Hematopoietic multipotent progenitor cell treated with erythropoietin and hydrocortisone succinate and interleukin-3 and kit ligand, for 4 days (in vitro differentiated cells): ENCODE data around the gene DSCAM.
"Not testable (repeated sequence)": the region's sequence is repeated elsewhere in the genome, so short reads cannot be mapped to it uniquely, and the experiment has no call there.

Experiments
- DNase-seq: peaks from one replicate; pipeline ENCODE4 v3.0.0-alpha.2; 2015

The DSCAM gene

DNA sequence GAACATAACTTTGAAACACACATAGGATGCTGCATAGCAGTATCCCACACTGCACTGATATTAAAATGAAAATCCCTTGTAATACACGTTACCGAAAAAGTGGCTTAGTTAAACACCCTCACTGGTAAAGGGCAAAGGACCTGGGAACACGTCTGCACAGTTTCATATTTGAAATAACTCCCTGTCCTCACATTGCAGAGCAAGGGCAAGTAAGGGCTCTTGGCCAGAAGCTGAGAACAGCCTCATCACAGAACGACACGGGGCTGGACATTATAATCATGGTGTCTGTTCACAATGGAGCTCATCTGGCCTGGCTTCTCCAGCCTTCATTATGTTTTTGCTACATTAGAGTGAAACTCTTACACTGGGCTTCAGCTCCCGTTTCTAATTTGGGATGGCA lies 772.8 kb downstream of the DSCAM start:
- DNase-seq: no peak

DNA sequence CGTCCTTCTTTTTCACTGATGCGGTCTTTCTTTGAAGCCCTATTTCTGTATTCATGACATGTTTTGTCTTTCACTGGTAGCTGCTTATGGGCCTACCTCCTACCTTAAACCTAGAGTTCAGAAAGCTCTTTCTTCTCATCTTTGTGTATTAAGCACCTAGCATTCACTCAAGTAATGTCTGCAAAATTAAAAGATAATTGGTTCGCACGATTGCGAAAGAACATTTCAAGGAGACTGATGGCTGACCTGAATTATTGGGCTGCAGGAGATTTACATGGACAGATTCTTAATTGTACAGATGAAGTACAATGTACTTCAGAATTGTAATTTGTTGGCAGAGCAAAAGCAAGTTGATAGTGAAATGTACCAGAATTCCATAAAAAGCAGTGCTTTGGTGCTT lies 773.3 kb downstream of the DSCAM start:
- DNase-seq: no peak

DNA sequence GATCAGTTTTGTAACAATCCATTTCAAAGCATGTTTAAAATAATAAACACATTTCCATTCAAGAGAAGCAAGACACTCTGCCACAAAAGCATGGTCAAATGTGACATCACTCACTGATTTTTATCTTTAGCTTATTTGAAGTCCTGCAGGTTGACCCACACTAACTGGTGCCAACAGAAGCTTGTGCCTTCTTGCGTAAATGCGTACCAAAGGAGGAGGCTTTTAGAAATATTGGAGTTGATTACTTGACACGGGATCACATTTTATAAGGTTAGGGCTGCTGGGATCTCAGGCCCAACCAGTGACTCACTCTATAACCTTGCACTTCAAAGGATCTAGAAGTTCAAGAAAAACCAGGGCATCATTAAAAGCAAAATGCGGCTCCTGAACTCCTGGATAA lies 776.1 kb downstream of the DSCAM start:
- no peak for DNase-seq

DNA sequence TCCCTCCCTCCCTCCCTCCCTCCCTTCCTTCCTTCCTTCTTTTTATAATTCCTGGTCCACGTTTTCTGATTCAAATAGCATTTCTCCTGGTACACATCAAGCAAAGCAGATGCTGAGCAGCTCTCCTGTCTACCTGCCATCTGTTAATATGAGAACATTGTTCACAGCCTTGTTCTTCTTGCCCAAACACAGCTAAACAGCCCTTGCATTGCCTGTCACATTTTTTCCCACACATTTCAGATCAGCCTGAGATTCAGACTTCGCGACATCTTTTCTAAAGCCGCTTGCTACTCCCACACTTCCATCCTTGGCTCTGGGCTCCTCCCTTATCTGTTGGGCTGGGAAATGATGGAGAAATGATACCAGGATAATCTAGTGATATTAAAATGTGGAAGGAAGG lies 779.2 kb downstream of the DSCAM start:
- DNase-seq: no peak

DNA sequence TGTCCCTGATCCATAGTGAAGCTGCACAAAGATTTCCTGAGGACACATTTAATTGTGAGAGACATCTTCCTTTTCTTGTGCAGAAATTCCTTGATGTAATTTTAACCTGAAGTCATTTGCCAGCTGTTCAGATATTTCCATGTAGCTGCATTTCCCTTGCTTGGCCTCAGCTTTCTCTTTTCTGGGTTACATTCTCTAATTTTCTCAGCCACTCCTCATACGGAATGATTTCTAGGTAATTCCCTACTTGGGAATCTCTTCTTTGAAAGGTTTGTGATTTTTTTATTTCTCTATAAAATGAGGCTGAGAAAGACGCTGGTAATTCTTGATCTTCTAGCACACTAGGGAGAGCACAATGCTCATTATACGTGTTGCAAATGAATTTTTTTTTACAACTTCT lies 780.7 kb downstream of the DSCAM start:
- DNase-seq: no peak

DNA sequence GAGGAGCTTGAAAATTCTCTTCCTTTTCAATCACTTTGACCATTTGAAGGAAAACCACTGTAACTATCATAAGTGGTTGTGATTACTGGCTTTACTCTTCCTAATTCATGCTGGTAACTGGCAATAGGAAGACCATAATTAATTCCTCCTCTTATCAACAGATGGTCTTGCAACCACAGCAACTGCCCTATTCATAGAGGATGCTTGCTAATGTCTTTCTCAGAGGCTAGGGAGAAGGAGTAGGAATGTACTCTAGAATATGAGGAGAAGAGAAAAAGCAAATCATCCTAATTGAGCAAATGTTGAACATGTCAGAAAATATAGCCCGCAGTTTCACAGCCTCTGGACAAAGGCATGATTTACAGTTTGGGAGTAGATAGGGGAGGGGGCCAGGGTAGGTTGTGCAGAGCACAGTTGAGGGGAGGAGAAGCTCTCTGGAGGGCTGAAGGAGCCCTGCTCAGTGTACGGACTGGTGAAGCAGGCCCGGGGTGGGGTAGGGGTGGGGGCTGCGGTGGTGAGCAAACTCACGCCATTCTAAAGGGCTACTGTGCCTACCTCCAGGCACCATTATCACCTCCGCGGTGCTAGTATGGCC lies 786.8 kb downstream of the DSCAM start:
- DNase-seq: no peak

DNA sequence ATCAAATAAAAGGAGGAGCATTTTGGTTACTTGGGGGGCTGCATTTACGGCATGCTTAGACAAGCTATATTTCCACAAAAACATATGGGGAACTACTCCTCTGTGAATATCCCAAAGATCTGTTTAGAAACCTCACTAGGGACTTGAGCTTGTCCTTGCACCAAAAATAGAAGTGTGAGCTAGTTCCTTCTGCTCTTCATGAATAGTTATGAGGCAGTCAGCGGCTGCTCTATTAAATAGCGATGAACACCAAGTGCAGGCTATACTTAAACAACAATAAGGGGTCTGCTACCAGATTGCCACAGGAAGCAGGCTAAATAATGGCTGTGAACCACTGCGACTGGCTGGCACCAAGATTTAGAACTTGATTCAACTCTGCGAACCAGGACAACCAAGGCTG lies 789.6 kb downstream of the DSCAM start:
- no peak for DNase-seq

DNA sequence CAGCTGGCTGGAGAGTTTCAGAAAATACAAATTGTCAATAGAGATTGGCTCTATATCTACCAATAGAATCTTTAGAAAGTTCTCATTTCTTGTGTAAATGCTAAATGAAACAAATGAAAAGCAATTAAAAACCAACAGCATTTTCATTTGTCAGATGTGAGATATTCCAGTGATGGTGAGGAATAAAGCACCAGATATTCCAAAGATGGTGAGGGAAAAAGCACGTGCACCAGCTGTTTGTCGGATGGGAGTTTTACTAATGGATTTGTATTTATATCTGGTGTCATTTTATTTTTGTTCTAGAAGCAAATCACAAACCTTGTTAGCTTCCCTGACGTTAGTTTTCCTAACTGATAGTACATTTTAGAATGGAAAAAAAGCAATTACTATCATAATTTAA lies 790.9 kb downstream of the DSCAM start:
- no peak for DNase-seq

DNA sequence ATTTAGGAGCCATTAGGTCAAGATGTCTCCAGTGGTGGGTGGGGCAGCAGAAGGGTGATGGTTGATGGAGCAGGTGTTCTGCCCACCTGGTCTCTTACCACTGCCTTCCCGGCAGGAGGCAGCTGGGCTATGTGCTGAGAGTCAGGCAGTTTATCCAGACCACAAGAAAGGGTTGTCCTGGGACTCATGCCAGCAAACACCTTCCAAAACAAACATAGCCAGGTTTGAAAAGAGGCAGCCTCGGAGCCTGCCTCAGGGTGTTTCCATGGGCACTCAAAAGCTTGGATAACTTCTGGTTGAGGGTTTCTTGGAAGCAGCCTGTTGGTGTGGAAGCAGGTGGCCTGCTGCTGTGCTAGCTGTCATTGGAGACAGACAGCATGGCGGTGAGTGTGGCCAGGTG lies 792.6 kb downstream of the DSCAM start:
- DNase-seq: no peak

DNA sequence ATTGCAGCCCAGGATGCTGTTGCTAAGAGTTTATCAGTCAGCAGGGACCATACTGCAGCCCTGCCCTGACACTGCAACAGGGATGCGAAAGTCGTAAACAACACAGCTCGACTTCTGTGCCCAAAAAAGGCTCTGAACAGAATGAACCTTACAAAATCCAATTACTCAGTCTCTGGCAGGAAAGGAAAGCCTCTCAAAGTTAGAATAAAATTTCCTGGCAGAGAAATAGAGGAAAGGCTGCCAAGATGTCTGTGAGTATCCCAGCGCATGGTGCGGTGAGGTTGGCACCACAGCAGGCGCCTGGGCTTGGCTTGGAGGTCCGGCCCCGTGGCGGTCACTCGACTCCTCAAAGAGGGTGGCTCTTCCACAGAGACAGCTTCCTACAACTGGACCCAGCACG lies 794.0 kb downstream of the DSCAM start:
- DNase-seq: no peak

DNA sequence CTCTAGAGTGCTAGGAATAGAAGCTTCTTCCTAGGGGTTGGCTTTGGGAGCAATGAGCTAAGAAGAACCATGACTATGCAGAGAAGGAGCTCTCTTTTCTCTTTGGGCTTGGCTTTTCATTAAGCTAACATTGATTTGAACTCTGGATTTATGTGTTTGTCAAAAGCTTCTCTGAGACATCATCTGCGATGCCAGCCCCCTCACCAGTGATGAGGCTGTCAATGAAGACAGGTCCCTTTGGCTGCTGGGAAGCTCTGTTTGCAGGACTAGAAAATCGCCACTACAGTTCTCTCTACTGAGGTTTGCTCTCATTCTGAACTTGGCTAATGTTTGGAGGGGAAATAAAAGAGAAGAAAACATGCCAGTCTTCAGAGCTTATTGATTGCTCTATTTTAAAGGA lies 794.7 kb downstream of the DSCAM start:
- no peak for DNase-seq

DNA sequence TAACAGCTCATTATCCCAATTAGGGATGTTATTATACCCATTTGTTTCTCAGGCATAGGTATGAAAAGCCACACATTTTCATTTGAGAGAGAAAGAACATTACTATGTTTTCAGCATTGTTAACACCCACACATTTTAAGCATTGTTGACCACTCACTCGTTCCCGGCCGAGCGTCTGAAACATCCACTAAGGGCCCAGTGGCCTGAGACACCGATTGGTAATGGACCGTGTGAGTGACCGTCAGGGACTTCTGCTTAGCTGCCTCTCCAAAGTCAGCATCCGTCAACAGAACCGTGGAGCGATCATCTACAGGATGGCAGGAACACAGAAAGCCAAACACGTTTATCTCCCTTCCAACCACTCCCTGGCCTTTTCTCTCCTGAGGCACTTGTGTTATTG lies 795.2 kb downstream of the DSCAM start:
- DNase-seq: no peak

DNA sequence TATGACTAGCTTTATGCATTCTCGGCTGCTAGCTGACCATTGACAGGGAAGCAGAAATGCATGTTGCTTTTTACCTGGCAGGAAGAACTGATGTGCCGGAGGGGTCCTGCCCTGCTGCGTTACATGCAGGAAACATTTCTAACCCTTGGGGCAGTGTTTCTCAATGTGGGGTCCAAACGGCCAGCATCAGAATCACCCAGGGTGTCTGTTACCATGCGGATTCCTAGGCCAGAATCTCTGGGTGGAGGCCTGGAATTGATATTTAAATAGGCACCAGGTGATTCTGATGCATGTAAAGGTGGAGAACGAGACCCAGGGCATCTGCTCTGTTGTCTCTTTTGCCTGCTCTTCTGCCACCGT lies 797.0 kb downstream of the DSCAM start:
- DNase-seq: no peak

DNA sequence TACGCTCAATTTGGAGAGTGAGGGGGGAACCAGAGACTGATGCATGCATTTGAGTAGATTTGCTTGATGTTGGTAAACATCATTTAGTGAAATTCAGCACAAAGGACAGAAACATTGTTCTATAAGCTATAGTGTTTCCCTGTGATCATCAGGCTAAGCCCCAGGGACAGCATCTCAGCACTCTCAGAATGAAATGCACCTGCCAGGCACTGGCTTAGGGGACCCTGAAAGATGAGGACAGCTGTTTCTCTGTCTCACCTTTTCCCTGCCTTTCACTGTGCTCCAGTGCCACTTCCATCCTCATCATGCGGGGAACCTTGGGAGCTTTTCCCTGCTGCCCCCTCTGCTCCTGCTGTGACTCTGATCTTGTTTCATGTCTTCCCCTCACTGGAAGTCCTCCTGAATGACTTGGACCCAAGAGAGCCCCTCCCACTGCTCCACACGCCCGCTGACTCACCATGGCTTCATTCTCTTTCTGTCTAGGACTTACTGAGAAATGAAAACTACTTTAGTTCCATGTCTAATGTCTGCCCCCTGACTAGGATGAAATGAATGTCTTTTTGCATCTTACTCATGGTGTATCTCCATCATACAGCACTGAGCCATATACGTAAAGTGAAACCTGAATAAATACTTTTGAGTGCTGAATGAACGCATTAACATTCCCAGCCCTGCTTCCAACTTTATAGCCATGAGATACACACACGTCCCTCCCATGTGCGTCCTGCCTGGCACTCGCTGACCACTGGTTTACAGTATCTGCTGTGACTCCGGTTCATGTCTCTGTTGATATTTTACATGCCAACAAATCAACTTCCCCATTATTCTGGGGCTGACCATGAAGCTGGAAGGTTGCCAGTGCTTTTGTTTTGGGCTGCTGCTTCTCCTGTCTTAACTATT lies 797.7 kb downstream of the DSCAM start:
- DNase-seq: peak; percentile 56

DNA sequence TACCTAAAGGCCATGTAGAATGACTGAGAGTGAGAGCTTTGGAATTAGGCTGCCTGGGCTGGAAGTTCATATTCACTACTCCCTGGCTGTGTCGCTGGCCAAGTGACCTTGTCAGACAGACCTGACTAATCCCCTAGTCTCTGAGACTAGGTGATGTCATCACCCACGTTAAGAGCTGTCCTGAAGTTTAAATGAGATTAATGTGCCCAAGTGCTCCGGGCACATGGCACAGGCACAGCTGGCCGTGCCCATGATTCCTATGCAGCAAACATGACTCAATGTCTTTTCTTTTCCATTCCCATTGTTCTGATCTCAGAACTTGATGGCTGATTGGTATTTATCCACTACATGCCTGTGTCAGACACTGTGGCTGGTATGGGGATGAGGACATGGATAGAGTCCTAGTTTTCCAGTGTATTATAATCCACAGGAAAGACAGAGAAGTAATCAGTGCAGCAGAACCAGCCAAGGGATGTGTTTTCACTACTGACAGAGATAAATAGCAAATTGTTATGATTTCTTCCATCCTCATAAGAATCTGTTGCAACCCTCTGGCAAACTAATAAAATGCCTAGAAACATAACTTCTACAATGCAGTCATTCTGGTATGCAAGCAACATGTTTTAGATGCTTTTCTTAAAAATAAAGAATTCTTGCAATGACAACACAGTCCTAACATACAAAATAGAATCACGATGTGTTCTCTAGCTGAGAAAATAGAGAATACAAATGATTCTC lies 798.8 kb downstream of the DSCAM start:
- no peak for DNase-seq

DNA sequence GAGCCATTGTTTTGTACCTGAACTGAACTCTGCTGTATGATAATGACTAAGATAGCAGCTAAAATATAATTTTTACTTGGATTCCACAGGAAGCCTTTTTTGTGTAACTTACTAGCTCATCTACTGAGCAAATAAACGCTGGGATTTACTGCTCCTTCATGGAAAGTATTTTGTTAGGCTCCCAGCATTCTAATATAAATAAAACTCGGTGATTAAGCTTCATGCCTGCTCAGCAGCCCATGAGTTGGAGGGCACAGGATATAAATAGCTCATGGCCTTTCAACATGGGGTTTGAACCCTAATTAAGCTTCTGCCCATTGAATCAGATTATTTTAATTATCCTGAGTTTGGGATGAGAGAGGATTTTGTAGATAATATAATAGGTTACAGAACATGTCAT lies 799.7 kb downstream of the DSCAM start:
- no peak for DNase-seq

DNA sequence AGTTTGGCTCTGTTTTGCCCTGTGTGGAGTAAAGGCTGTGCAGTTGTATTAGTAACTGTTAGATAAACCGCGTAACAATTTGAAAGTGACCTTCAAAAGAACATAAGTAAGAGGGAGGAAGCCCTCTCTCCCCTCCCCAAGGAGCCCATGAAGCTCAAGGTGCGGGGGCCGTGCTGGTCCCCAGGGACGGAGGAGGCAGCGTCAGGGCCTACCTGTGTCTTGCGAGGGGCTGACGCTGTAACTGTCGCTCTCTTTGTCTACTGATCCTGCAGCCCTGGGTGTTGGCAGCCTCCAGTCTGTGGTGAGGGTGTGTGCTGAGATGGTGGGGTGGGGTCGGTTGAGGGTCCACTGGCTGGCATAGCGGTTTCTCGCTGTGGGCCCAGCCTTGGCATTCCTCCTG lies 803.1 kb downstream of the DSCAM start:
- DNase-seq: no peak

DNA sequence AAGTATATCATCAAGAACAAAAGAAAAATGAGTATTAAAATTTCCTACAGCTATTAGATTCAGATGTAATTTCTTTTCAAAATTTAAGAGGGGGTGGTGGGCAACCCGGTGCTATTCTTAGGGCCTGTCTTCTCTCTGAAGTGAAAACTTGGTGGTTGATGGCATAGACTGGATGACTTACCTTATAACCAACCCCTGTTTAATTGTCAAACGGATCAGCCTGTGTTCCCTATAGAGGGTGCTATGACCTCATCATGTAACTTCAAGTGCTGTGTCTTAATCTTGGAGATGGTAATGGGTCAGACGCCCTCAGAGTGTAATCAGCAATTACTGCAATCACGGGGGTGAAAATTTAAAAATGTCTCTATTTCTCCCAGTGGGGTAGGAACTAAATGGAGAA lies 803.5 kb downstream of the DSCAM start:
- peak; percentile 3 for DNase-seq

DNA sequence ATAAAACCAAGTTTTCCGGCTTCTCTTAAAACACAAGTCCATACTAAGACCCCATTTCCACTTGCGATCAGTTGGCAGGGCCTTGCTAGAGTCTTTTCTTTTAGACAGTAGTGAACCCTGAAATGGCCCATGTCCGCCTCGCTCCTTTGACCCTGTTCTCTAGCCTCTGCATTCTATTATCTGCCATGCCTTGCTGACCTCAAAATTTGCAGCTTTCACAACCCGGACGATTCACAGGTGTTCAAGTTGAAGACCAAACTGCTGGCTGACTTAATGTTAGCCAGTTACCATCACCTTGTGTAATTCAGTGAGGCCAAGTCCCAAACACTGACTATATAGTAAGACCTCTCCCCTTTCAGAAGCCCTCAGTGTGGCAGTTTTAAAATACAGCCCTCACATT lies 805.5 kb downstream of the DSCAM start:
- DNase-seq: no peak

DNA sequence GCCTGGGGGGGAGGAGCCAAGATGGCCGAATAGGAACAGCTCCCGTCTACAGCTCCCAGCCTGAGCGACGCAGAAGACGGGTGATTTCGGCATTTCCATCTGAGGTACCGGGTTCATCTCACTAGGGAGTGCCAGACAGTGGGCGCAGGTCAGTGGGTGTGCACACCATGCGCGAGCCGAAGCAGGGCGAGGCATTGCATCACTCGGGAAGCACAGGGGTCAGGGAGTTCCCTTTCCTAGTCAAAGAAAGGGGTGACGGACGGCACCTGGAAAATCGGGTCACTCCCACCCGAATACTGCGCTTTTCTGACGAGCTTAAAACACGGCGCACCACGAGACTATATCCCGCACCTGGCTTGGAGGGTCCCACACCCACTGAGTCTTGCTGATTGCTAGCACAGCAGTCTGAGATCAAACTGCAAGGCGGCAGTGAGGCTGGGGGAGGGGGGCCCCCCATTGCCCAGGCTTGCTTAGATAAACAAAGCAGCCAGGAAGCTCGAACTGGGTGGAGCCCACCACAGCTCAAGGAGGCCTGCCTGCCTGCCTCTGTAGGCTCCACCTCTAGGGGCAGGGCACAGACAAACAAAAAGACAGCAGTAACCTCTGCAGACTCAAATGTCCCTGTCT lies 813.7 kb downstream of the DSCAM start:
- not testable (repeated sequence) for DNase-seq

DNA sequence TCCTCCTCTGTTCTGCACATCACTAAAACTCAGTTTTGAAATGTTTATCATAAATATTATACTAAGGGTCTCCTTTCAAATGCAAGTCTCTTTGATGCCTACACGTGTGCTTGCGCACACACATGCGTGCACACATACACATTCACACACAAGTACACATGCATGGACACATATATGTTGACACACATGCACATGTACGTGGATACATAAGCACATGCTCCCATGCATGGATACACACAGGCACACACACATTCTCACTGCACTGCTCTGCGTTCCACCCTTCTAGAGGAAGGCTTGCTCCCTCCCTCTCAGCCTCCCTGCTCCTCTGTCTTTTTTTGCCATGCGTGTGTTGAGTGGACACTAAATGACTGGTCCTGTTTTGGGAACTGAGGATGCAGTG lies 817.1 kb downstream of the DSCAM start:
- no peak for DNase-seq

DNA sequence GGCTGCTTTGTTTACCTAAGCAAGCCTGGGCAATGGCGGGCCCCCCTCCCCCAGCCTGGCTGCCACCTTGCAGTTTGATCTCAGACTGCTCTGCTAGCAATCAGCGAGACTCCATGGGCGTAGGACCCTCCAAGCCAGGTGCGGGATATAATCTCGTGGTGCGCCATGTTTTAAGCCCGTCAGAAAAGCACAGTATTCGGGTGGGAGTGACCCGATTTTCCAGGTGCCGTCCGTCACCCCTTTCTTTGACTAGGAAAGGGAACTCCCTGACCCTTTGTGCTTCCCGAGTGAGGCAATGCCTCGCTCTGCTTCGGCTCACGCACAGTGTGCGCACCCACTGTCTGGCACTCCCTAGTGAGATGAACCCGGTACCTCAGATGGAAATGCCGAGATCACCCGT lies 818.6 kb downstream of the DSCAM start:
- DNase-seq: not testable (repeated sequence)

DNA sequence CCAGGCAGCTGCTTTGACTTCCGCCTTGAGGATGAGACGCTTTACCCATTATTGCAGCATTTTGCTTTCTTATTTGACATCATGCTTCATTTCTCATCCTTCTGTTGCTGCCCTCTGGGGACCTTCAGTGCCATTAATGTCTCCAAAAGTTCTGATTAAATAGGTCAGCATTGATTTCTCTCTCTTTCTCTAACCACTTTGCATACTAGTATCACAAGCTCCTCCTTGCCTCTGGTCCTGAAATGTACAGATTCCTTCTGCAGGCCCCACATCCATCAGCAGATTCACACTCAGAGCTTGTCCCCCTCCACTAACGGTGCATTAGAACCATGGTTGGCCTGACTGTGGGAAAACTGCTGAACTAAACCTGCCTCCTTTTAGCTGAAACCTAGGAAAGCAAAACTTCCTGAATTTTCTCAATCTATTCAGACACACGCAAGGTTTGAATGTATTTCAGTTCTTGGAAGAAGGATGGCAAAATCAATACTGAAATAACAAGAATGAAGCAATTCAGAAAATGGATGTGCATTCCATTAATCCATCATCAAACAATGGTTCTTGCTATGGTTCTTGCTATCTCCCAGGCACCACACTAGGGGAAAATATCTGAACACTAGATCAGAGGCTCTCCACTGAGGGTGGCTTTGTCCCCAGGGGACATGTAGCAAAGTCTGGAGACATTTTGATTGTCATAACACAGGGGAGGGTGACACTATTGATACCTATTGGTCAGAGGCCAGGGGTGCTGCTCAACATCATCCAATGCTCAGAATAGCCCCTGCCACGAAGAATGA lies 825.2 kb downstream of the DSCAM start:
- DNase-seq: no peak
